Measurements from ENCODE around the gene CYRIA. TPM values are rescaled to one million over a fixed set of nuclear protein-coding genes. Genes with fewer than 3 reads are reported as not detected.
A peak's percentile ranks its signal among the peaks of the same experiment; 100 is the strongest.

The CYRIA gene
- total RNA-seq, 3 donors from 2014 or later (not counting 1 experiment from before 2014, with no cell fraction given): 37.4 to 54.8 (median 38.5) TPM

- DNase-seq (peak in 1 of 2 donors; percentile 35), ATAC-seq (peak; percentile 61 to 74 (median 66))
- H3K36me3 Mint-ChIP-seq: no peaks in the 10 kb centered on the region
- H3K4me1 Mint-ChIP-seq: peaks cover 93 to 98% of the 10 kb centered on the region in 2 donors
- no peaks in the 10 kb centered on the region for H3K9me3 Mint-ChIP-seq
- TF ChIP-seq CTCF (IDR thresholded peaks at IDR 0.05): no peak
- Histone ChIP-seq H3K27me3 (ENCODE audit: control insufficient read depth, insufficient read depth, low read length) (no peaks in the 10 kb centered on the region), H3K27ac (ENCODE audit: low read length) (peak overlapping the region; percentile 77), H3K4me3 (ENCODE audit: low read length) (peak overlapping the region; percentile 6), H3K36me3 (ENCODE audit: control insufficient read depth, insufficient read depth, low read length) (peaks cover 6% of the 10 kb centered on the region), H3K4me1 (ENCODE audit: control insufficient read depth, insufficient read depth, low read length) (peaks cover 72% of the 10 kb centered on the region), H3K9me3 (ENCODE audit: control insufficient read depth, insufficient read depth, low read length) (no peaks in the 10 kb centered on the region)
- no peaks in the 10 kb centered on the region for H3K27me3 Mint-ChIP-seq (ENCODE audit: low read depth in 2 of 2)
- H3K4me3 Mint-ChIP-seq: peak overlapping the region; percentile 81
- WGBS (ENCODE audit: insufficient coverage): 56% methylated on average over 12 of the region's 12 CpGs
- intact Hi-C loops (cut with micrococcal nuclease): loop anchor here (1.0 kb wide), 2 partner anchors 13 to 14 kb away; no protein-coding TSS in a partner anchor
- H3K27ac Mint-ChIP-seq: peak overlapping the region; percentile 73 to 93
Observed at GRCh38 chr2:16650287-16651249, 15.1 kb downstream of the CYRIA start.

GRCh38 chr2:16649353-16650286, 16.0 kb downstream of the CYRIA start:
- H3K4me3 ChIP-seq (ENCODE audit: low read length): no peak overlapping the region
- H3K27ac Mint-ChIP-seq: peak overlapping the region; percentile 73 to 93
- no peaks in the 10 kb centered on the region for H3K27me3 Mint-ChIP-seq (ENCODE audit: low read depth in 2 of 2)
- no peak for TF ChIP-seq CTCF (IDR thresholded peaks at IDR 0.05)
- H3K36me3 ChIP-seq (ENCODE audit: control insufficient read depth, insufficient read depth, low read length): peaks cover 10% of the 10 kb centered on the region
- H3K9me3 Mint-ChIP-seq: no peaks in the 10 kb centered on the region
- no peaks in the 10 kb centered on the region for H3K27me3 ChIP-seq (ENCODE audit: control insufficient read depth, insufficient read depth, low read length)
- WGBS (ENCODE audit: insufficient coverage): 67% methylated on average over 9 of the region's 9 CpGs
- H3K27ac ChIP-seq (ENCODE audit: low read length): peak overlapping the region; percentile 77
- peaks cover 64% of the 10 kb centered on the region for H3K4me1 ChIP-seq (ENCODE audit: control insufficient read depth, insufficient read depth, low read length)
- peak in 1 of 3 donors; percentile 31 for ATAC-seq
- H3K4me3 Mint-ChIP-seq: peak overlapping the region; percentile 81
- H3K4me1 Mint-ChIP-seq: peaks cover 88 to 94% of the 10 kb centered on the region in 2 donors
- H3K36me3 Mint-ChIP-seq: no peaks in the 10 kb centered on the region
- intact Hi-C loops (cut with micrococcal nuclease): no loop called here
- DNase-seq: no peak
- H3K9me3 ChIP-seq (ENCODE audit: control insufficient read depth, insufficient read depth, low read length): no peaks in the 10 kb centered on the region

GRCh38 chr2:16647992-16648617, 17.5 kb downstream of the CYRIA start:
- TF ChIP-seq CTCF (IDR thresholded peaks at IDR 0.05): no peak
- WGBS (ENCODE audit: insufficient coverage): 77% methylated on average over 2 of the region's 2 CpGs
- no peak overlapping the region for H3K4me3 Mint-ChIP-seq
- Histone ChIP-seq H3K9me3 (ENCODE audit: control insufficient read depth, insufficient read depth, low read length) (no peaks in the 10 kb centered on the region), H3K27ac (ENCODE audit: low read length) (no peak overlapping the region), H3K4me1 (ENCODE audit: control insufficient read depth, insufficient read depth, low read length) (peaks cover 51% of the 10 kb centered on the region), H3K27me3 (ENCODE audit: control insufficient read depth, insufficient read depth, low read length) (no peaks in the 10 kb centered on the region), H3K4me3 (ENCODE audit: low read length) (no peak overlapping the region), H3K36me3 (ENCODE audit: control insufficient read depth, insufficient read depth, low read length) (peaks cover 19% of the 10 kb centered on the region)
- H3K27ac Mint-ChIP-seq: peak overlapping the region; percentile 26 to 93
- H3K36me3 Mint-ChIP-seq: no peaks in the 10 kb centered on the region
- no peaks in the 10 kb centered on the region for H3K27me3 Mint-ChIP-seq (ENCODE audit: low read depth in 2 of 2)
- no peak for DNase-seq
- ATAC-seq: no peak
- intact Hi-C loops (cut with micrococcal nuclease): no loop called here
- no peaks in the 10 kb centered on the region for H3K9me3 Mint-ChIP-seq
- H3K4me1 Mint-ChIP-seq: peaks cover 79 to 86% of the 10 kb centered on the region in 2 donors

Measured in natural killer cell (primary cell).